Measurements from ENCODE around the gene FRMD7.
"Not testable (repeated sequence)": the region's sequence is repeated elsewhere in the genome, so short reads cannot be mapped to it uniquely, and the experiment has no call there.

Gene FRMD7

GRCh38 chrX:132127743-132128142 lies at the start of gene FRMD7:
Gene FRMD7 (minus strand): TSS chrX:132128020. CDS start chrX:132127844, 176 bp downstream.
- no peak for DNase-seq (ENCODE audit: low read depth, low spot score)

GRCh38 chrX:132173647-132174046 lies 45.8 kb upstream of the FRMD7 start:
- DNase-seq (ENCODE audit: low read depth, low spot score), result no peak

GRCh38 chrX:132171881-132172280 lies 44.1 kb upstream of the FRMD7 start:
- no peak for DNase-seq (ENCODE audit: low read depth, low spot score)

- DNase-seq (ENCODE audit: low read depth, low spot score), result no peak
Measured at GRCh38 chrX:132171478-132171877, 43.7 kb upstream of the FRMD7 start.

- DNase-seq (ENCODE audit: low read depth, low spot score), result no peak
Measured at GRCh38 chrX:132169554-132169953, 41.7 kb upstream of the FRMD7 start.

- no peak for DNase-seq (ENCODE audit: low read depth, low spot score)
Measured at GRCh38 chrX:132165651-132166050, 37.8 kb upstream of the FRMD7 start.

- no peak for DNase-seq (ENCODE audit: low read depth, low spot score)
Measured at GRCh38 chrX:132165005-132165404, 37.2 kb upstream of the FRMD7 start.

GRCh38 chrX:132163094-132163493 lies 35.3 kb upstream of the FRMD7 start:
- not testable (repeated sequence) for DNase-seq (ENCODE audit: low read depth, low spot score)

GRCh38 chrX:132153166-132153565 lies 25.3 kb upstream of the FRMD7 start:
- DNase-seq (ENCODE audit: low read depth, low spot score), result no peak

- DNase-seq (ENCODE audit: low read depth, low spot score), result no peak
Measured at GRCh38 chrX:132146456-132146855, 18.6 kb upstream of the FRMD7 start.

- no peak for DNase-seq (ENCODE audit: low read depth, low spot score)
Measured at GRCh38 chrX:132144061-132144460, 16.2 kb upstream of the FRMD7 start.

GRCh38 chrX:132125906-132126305 lies 1.9 kb downstream of the FRMD7 start:
- DNase-seq (ENCODE audit: low read depth, low spot score), result no peak

GRCh38 chrX:132120913-132121312 lies 6.9 kb downstream of the FRMD7 start:
- DNase-seq (ENCODE audit: low read depth, low spot score), result no peak

- DNase-seq (ENCODE audit: low read depth, low spot score), result no peak
Measured at GRCh38 chrX:132119821-132120515, 7.9 kb downstream of the FRMD7 start.

- DNase-seq (ENCODE audit: low read depth, low spot score), result no peak
Measured at GRCh38 chrX:132119283-132119682, 8.5 kb downstream of the FRMD7 start.

GRCh38 chrX:132118358-132118757 lies 9.5 kb downstream of the FRMD7 start:
- no peak for DNase-seq (ENCODE audit: low read depth, low spot score)

- DNase-seq (ENCODE audit: low read depth, low spot score), result no peak
Measured at GRCh38 chrX:132115792-132116191, 12.0 kb downstream of the FRMD7 start.

GRCh38 chrX:132114607-132115006 lies 13.2 kb downstream of the FRMD7 start:
- no peak for DNase-seq (ENCODE audit: low read depth, low spot score)

- no peak for DNase-seq (ENCODE audit: low read depth, low spot score)
Measured at GRCh38 chrX:132107291-132107690, 20.5 kb downstream of the FRMD7 start.

- no peak for DNase-seq (ENCODE audit: low read depth, low spot score)
Measured at GRCh38 chrX:132101799-132102198, 26.0 kb downstream of the FRMD7 start.

GRCh38 chrX:132101206-132101605 lies 26.6 kb downstream of the FRMD7 start:
- no peak for DNase-seq (ENCODE audit: low read depth, low spot score)

GRCh38 chrX:132098704-132099103 lies 29.1 kb downstream of the FRMD7 start:
- DNase-seq (ENCODE audit: low read depth, low spot score), result not testable (repeated sequence)

- no peak for DNase-seq (ENCODE audit: low read depth, low spot score)
Measured at GRCh38 chrX:132094164-132094563, 33.7 kb downstream of the FRMD7 start.

Measured in smooth muscle cell of the brain vasculature (primary cell).